ENCODE data around the gene PABPN1.

The PABPN1 gene

DNA sequence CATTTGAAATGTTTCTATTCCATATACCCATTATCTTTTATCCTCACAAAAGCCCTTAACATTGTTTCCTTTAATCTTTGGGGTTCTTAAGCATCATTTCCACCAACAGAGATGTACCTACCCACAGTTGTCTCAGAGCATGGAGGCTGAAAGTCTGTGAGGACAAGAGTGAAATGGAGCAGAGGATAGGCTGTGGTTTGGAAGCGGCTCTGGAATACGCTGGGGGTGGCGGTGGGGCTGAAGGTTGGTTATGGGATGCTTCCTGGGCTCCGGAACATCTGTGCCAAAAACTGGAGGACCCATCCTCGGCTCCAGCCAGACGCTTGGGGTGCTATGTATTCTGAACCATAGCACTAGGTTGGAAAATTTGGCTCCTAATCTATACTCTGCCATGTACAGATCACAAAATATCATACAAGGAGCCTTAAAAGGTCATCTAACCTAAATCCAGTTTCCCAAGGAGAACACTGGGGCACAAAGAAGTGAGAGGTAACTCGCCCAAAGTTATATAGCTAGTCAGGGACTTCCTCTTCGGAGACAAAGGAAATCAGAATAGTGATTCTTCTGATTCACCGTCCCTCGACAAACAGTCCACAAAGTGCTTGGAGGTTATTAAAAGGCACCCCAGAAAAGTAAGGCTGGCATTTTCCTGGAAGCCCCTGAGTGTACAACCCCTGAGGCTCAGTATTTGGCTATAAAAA, 21.1 kb upstream of the PABPN1 start:
- Histone ChIP-seq H3K4me3 (peak overlapping the region; percentile 56 to 85 (median 72)), H3K27ac (peak overlapping the region; percentile 85 to 99 (median 94))

DNA sequence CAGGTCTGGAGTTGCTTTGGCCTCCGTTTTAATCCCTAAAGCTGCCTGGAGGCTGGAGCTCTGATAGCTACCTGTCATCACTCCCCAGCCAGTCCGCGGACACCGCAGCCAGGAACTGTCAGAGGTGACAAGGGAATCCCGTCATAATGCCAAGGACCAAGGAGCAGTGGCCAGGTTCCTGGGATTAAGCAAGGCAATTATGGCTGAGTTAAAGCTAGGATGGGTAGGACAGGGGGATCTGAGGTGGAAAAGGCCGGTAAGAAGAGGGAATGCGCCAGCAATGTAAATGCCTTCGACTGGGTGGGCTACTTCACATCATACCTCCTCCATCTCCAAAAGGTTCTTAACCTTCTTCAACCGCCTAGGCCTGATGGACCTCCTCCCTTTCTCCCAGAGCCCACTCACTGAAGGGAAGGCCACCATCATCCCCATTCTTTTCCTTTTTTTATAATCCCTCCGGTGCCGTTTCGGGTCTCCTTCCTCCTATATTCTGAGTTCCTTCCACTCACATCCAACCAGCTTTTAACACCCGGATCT, 20.5 kb upstream of the PABPN1 start:
- Histone ChIP-seq H3K4me3 (peak overlapping the region; percentile 56 to 85 (median 72)), H3K27ac (peak overlapping the region; percentile 85 to 99 (median 94))

- Histone ChIP-seq H3K4me3 (peak overlapping the region; percentile 59 to 85 (median 77)), H3K27ac (peak overlapping the region; percentile 85 to 99 (median 94))
Observed at GRCh38 chr14:23301288-23301968, 19.8 kb upstream of the PABPN1 start.

GRCh38 chr14:23301969-23302289, 19.3 kb upstream of the PABPN1 start:
- peak overlapping the region; percentile 83 to 99 (median 94) for H3K27ac ChIP-seq
- peak overlapping the region; percentile 59 to 85 (median 77) for H3K4me3 ChIP-seq

- Histone ChIP-seq H3K27ac (peak within 1 kb of the TSS; percentile 83 to 99 (median 94)), H3K4me3 (peak within 1 kb of the TSS; percentile 59 to 85 (median 77))
Observed at GRCh38 chr14:23302290-23303225, 18.7 kb upstream of the PABPN1 start, which contains the start of gene PPP1R3E. TSS of gene PPP1R3E (minus strand) at chr14:23302859. CDS start at chr14:23302576, 283 bp downstream.

DNA sequence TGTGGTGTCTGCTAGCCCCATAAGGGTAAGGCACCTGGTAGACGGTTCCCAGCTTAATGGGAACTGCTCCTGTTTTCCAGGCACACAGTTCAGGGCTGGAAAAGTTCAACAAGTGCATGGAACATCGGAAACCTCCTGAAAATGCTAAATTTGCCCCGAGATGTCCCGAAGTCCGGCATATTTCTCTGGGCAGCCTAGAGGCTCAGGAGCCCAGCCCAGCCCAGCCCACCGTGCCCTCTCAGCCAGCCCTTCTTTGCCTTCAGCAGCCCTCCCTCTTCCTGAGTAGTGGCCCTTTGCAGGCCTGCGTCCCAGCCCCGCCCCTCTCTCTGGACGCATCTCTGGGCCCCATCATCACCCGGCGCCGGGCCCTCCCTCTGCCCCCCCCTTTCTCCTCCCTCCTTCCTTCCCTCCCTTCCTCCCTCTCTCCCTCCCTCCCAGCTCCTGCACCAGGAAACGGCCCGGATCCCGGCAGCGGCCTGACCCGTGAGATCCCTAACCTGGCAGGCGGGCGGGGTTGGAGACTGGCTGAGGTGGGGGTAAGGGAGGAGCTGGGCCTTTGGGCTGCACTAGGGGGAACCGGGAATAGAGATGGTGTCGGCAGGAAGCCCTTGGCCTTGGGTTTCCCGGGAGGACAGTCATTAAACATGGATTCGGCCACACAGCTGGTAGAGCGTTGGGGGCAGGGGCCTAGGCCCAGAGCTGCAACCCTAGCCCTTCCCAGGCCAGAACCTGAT, 14.7 kb upstream of the PABPN1 start, which contains the start of gene BCL2L2:
Gene BCL2L2 (plus strand): TSS at position 422 of the 734 bp plus-strand sequence. CDS start 935 bp downstream, outside the sequence.
- Histone ChIP-seq H3K4me3 (peak within 1 kb of the TSS; percentile 43 to 69 (median 58)), H3K27ac (peak within 1 kb of the TSS; percentile 69 to 95 (median 89))

- peak overlapping the region; percentile 43 to 69 (median 58) for H3K4me3 ChIP-seq
- peak overlapping the region; percentile 69 to 95 (median 89) for H3K27ac ChIP-seq
Observed at GRCh38 chr14:23307146-23307530, 14.1 kb upstream of the PABPN1 start.

DNA sequence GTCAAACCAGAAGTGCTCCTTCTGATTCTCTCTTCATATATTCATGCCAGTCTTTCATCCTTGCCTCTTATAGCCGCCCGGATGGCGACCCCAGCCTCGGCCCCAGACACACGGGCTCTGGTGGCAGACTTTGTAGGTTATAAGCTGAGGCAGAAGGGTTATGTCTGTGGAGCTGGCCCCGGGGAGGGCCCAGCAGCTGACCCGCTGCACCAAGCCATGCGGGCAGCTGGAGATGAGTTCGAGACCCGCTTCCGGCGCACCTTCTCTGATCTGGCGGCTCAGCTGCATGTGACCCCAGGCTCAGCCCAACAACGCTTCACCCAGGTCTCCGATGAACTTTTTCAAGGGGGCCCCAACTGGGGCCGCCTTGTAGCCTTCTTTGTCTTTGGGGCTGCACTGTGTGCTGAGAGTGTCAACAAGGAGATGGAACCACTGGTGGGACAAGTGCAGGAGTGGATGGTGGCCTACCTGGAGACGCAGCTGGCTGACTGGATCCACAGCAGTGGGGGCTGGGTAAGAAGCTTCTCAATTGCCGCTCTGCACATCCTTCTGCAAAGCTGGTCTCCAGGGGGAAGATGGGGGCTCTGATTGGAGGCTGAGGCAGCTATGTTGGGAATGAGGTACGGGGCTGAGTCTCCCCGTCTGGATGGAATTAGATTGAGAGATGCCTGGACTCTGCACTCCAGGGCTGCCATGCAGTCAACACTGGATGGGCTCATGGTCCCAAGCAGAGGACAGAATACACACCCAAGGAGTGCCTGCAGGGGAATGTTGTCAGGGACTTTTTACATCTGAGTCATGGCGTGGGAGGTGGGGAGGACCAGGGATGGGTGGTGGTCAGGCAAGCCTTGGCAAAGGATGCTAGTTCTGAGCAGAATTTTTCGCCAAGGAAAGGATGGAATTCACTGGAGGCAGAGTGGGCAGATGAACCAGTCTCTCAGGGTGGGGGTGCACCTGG, 13.3 kb upstream of the PABPN1 start:
- peak overlapping the region; percentile 43 to 69 (median 58) for H3K4me3 ChIP-seq
- peak overlapping the region in 18 of 21 experiments; percentile 81 to 95 (median 90) for H3K27ac ChIP-seq

- Histone ChIP-seq H3K27ac (peak overlapping the region in 14 of 21 experiments; percentile 10 to 95 (median 46)), H3K4me3 (peak overlapping the region in 3 of 7 experiments; percentile 4 to 69 (median 58))
Observed at GRCh38 chr14:23308721-23309445, 12.4 kb upstream of the PABPN1 start.

- Histone ChIP-seq H3K27ac (peak overlapping the region in 1 of 21 experiments; percentile 1), H3K4me3 (no peak overlapping the region)
Observed at GRCh38 chr14:23310546-23310945, 10.7 kb upstream of the PABPN1 start.

DNA sequence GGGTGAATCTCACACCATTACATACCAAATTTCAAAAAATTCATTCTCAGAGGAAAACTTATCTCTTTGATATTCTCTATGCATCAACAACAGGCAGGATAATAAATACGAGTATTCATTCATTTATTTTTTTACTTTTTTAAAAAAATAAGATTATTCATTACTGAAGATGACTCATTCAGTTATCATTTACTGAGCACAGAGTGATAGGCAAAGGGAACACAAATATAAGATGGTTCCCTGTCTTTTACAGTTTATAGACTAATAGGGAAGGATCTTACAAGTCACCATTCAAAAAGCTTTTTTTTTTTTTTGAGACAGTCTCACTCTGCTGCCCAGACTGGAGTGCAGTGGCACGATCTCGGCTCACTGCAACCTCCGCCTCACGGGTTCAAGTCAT, 5.0 kb upstream of the PABPN1 start:
- H3K27ac ChIP-seq = no peak overlapping the region

DNA sequence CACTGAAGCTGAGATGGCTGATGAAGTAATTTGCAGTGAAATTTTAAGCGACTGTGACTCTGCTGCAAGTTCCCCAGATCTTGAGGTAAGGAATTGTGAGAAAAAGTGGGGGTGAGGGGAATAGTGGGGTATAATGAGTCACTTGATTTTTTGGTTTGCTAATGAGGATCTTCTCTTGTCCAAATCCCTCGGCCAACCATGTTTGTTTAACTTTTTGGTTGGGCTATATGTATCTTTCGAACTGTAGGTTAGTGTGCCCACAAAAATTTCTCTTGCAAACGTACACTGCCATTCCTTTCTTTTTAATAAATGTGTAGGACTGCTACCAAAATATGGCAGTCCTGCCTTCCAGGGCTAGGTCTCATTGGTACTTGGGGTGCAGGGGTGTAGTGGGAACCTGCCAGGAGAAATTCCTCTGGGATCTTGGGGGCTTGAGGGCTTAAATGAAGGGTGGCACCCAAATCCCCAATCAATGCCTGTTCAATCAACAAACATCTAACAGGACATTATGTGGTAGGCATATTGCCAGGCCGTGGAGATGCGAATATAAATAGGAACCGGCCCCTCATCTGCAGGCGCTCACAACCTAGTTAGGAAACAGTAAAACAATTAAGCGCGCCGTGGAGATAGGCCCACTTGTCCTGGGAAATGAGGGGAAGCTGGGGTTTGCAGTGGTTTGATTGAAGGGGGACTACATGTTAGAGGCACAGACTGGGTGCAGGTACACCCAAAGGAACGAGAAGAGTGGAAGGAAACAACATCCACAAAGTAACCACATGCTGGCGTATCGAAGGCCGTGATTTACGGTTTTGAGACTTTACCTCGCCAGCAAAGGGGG, 1.3 kb upstream of the PABPN1 start:
- H3K27ac ChIP-seq = peak overlapping the region in 20 of 21 experiments; percentile 66 to 99 (median 88)
- peak overlapping the region; percentile 12 to 96 (median 92) for H3K4me3 ChIP-seq

More for the DNA sequence above, 5.0 kb upstream of the PABPN1 start:
- no peak overlapping the region for H3K4me3 ChIP-seq

DNA sequence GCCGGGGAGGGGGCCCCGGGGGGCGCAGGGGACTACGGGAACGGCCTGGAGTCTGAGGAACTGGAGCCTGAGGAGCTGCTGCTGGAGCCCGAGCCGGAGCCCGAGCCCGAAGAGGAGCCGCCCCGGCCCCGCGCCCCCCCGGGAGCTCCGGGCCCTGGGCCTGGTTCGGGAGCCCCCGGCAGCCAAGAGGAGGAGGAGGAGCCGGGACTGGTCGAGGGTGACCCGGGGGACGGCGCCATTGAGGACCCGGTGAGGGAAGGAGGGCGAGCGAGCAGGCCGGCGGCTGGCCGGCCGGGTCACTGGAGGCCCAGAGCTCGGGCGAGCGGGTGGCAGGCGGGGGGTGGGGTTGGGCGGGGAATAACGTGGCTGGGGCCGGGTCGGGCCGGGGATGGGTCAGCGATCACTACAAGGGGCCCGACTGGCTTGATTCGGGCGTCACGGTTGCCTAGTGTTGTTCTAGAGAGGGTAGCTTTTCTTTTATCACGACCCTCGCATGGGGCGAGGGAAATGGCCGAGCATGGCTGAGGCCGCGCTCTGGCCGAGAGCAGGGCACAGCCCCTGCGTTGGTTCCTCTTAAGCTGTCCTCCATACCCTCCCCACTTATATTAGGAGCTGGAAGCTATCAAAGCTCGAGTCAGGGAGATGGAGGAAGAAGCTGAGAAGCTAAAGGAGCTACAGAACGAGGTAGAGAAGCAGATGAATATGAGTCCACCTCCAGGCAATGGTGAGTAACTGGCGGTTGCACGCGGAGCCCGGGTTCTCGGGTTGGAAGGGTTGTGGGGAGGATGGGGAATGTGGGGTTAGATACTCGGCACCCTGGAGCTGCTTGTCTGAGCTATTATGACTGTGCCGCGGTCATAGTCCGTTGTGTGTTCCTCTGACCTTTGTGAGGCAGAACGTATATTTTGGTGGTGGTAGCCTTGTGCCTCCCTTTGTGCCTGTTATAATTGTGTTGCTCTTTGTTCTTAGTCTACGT, 603 bp downstream of the PABPN1 start:
- peak overlapping the region; percentile 90 to 99 (median 98) for H3K27ac ChIP-seq
- peak overlapping the region; percentile 67 to 98 (median 94) for H3K4me3 ChIP-seq

DNA sequence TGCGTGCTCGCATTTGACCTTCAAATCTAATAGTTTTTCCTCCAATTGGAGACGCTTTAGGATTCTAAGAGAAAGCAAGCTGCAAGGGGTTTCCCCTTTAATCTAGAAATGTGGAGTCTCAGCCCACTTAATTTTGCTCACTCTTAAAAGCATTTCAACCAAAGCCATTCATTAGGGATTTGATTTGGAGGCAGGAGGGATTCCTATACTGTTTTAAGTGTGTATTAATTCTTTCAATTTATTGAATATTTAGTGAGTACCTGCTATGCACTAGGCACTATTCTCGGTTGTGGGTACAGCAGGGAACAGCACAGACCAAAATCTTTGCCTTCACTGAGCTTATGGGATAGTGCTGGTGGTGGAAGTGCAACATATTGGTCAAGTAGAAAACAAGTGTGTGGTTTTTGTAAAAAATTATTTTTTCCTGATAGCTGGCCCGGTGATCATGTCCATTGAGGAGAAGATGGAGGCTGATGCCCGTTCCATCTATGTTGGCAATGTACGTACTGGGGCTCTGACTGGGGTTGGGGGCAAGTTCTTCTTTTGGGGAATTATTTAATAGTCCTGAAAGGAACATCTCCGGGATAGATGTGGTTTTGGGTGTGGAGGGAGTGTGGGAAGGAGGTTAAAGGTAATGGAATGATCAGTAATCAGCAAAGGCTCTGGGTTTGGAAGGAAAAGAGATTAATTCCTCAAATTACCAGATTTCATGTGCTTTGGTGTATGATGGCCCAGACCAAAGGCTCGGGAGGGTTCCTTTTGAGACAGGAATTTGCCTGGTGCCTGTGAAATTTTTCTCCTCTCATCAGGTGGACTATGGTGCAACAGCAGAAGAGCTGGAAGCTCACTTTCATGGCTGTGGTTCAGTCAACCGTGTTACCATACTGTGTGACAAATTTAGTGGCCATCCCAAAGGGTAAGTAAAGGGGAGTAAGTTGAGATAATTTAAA, 1.6 kb downstream of the PABPN1 start:
- Histone ChIP-seq H3K4me3 (peak overlapping the region; percentile 67 to 98 (median 94)), H3K27ac (peak overlapping the region in 18 of 21 experiments; percentile 94 to 99 (median 99))

Measured in skin epidermis (tissue), 12 donors.